ENCODE results near the gene CRB1.
"Not testable (repeated sequence)": the region's sequence is repeated elsewhere in the genome, so short reads cannot be mapped to it uniquely, and the experiment has no call there.

Gene CRB1

GRCh38 chr1:197402189-197402588 is 134.1 kb downstream of the CRB1 start:
- no peak for DNase-seq

DNA sequence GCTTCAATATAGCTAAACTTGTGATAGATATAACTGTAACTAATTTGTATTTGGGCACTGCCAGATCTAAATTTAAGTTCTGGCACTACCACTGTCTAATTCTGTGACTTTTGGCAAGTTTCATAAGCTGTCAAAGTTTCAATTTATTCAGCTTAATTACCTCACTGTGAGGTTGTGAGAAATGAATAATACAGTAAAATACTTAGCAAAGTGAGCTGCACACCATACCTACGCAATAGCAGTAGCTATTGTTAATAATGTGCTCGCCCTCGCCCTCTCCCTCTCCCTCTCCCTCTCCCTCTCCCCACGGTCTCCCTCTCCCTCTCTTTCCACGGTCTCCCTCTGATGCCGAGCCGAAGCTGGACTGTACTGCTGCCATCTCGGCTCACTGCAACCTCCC is 136.7 kb downstream of the CRB1 start:
- not testable (repeated sequence) for DNase-seq

- not testable (repeated sequence) for DNase-seq
Measured at GRCh38 chr1:197405614-197406013, 137.6 kb downstream of the CRB1 start.

DNA sequence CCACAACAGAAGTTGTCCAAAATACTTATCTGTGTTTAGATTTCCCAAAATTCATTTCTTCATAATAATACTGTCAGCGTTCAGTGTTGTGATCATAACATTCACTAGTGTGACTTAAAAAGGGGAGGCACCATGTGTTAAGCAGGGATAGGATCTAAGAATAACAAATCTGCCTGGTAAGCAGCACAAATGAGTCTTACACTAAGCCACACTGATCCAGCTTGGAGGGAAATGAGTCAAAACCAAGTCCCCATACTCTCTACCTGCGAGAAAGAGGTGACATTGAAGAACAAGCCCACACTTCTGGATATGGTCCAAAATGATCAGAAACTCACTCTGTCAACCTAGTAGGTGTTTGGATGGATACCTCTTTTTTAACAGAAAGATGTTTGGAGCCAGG is 145.5 kb downstream of the CRB1 start:
- no peak for DNase-seq

- DNase-seq, result no peak
Measured at GRCh38 chr1:197415221-197415620, 147.2 kb downstream of the CRB1 start.

DNA sequence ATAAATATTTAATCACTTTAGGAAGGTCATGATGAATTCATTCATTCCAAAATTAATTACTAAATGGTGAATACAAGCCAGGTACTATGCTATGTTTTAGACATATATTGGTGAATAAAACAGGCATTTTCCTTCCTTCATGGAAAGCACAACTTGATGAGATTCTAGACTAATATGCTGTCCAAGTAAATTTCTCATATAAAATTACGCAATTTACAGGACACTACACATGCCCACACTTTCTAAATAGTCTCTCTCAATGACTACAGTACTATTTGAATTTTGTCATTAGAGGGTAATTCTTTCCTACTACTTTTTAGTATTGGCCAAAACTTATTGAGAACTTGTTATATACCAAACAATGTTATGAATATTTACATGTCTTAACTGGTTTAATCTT is 150.6 kb downstream of the CRB1 start:
- no peak for DNase-seq

GRCh38 chr1:197422993-197423392 is 154.9 kb downstream of the CRB1 start:
- no peak for DNase-seq

GRCh38 chr1:197424380-197424779 is 156.3 kb downstream of the CRB1 start:
- no peak for DNase-seq

- DNase-seq, result no peak
Measured at GRCh38 chr1:197429372-197429771, 161.3 kb downstream of the CRB1 start.

- DNase-seq, result no peak
Measured at GRCh38 chr1:197435224-197435623, 167.2 kb downstream of the CRB1 start.

DNA sequence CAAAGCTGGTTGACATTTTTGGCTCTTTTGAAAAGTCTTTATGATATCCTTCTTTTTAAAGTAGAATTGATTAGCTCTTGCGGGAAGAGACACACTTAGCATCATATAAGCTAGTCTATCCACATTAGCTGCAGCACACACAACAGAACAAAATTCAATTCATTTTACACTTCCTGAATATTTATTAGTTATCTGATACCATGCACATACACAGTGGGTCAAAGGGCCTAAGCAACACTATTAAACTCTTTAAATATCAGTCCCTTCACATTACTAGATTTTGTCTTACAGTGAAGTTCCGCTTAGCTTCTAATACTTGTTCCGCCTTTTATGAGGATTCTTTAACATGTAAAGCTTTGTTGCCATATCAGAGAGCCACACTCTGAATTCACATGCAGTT is 169.5 kb downstream of the CRB1 start:
- DNase-seq, result no peak

DNA sequence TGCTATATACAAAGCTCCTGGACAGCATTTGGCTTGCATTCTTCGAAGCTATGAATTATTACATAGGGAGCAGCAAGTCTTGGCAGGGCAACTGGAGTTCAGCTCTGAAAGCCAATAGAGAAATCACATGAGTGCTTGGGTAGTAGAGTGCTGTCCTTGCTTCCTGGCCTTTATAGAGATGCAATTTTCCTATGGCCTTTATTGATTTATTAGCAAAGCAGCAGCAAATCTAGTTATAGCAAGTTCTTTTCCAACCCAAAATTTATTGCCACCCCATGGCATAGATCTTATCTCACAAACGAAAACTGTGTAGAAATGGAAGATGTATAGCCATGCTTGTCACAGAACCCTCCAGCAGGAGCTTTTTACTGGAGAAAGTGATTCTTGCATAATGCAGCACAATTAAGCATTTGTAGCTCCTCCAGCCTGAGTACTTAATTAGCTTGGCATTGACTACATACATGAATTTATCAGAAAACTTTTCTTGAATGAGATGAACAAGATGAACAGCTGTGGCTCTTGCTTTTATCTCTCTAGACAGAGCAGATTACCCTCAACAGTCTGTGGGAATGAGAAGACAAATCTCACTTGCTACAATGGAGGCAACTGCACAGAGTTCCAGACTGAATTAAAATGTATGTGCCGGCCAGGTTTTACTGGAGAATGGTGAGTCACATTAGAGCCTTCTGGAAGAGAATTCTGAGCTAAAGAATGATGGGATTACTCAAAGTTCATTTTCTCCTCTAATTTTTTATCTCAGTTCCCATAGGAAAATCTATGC is 170.1 kb downstream of the CRB1 start:
- no peak for DNase-seq

DNA sequence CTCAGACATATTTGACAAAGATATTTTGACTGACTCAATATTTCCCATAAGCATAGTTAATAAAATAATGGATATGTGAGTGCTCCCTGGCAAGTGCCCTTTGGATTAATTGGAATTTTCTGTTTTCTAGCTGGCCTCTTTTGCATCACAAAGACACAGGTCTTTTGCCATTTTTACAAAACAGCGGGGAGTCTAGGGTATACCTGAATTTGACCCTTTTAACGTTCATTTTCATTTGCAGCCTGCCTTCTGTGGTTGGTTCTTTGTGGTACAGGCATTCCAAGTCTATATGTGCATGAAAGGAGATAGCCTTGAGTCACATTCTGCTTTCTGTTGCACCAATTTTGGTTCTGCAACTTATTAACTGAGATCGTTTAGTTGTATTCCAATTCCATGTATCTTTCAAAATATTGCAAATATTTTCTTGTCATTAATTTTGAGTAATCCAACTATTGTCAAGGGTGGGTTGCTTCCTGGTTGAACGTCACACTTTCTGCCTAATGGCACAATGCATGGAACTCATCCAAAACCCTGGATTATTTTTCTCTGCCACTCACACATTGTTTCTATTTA is 171.7 kb downstream of the CRB1 start:
- no peak for DNase-seq

GRCh38 chr1:197440715-197441114 is 172.7 kb downstream of the CRB1 start:
- DNase-seq, result no peak

- no peak for DNase-seq
Measured at GRCh38 chr1:197441999-197442414, 174.0 kb downstream of the CRB1 start.

DNA sequence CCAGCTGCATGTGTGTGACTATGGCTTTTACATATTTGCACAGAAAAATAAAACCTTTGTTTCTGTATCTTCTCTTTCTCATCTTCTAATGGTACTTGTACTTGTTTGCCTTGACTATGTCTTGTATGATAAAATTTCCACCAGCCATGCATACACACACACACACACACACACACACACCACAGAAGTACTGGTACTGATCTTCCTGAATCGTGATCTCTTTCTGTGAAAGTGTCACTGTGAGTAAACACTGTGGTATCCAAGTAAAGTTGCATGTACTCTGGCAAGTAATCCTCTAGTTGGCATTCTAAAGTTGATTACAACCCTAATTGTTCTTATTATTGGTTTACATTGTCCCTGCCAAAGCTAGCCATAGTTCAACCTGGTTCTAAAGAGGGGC is 176.7 kb downstream of the CRB1 start:
- DNase-seq, result no peak

DNA sequence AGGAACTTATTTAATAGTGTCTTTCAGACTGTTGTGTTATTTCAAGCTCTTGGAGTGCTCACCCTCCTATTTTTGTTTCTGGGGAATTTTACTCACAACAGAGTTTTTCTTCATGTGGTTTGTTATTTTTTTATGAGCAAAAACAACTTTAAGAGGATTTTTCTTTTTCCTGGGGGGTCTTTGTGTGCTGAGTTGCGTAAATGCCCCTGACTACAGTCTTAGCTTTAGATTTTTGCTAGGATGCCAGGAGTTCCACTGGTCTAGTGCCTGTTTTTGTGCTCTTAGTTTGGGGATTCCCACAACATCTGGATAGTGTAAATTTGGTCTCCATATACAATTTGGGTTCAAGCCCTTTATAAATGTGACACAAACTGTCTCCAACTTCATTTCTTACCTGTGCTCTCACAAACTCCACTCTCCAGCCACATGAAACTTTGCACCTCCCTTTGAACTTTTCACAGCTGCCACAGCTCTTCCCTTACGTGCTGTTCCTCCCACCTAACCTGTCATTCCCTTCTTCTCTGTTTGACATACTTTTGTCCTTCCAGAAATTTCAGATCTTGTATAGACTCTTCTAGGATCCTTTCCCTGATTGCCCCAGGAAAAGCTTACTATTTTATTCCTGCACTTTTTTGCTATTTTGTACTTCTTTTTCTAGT is 180.2 kb downstream of the CRB1 start:
- DNase-seq, result no peak

GRCh38 chr1:197451381-197451780 is 183.3 kb downstream of the CRB1 start:
- no peak for DNase-seq

DNA sequence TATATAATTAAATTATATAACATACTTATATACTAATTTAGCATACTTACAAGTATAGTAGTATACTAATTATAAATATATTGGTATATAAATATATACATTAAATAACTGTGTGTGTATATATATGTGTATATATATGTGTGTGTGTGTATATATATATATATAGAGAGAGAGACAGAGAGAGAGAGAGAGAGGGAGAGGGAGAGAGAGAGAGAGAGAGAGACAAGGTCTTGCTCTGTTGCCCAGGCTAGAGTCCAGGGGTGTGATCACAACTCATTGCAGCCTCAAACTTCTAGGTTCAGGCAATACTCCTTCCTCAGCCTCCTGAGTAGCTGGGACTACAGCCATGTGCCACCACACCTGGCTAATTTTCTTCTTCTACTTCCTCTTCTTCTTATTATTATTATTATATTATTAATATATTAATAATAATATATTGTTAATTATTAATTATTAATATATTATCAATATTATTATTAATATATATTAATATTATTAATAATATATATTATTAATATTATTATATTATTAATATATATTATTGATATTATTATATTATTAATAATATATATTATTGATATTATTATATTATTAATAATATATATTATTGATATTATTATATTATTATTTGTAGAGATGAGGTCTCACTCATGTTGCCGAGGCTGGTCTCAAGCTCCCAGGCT is 185.5 kb downstream of the CRB1 start:
- DNase-seq, result no peak

DNA sequence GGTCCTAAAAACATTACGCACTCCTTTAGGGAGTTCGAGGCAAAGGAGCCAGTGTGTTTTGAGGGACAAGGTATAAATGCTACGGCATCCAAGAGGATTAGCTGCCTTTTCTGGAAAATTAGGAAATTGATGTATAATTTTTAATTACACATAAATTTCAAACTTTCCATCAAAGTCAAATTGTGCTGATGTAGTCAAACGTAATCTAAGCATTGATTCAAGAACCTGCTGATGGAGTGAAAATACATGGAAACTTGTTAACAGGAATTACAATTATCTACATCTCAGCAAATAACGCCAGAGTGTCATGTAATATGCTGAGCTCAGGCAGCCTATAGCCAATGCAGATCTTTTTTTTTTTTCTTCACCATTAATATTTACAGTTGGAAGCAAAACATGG is 194.5 kb downstream of the CRB1 start:
- no peak for DNase-seq

- no peak for DNase-seq
Measured at GRCh38 chr1:197463142-197463541, 195.1 kb downstream of the CRB1 start.

DNA sequence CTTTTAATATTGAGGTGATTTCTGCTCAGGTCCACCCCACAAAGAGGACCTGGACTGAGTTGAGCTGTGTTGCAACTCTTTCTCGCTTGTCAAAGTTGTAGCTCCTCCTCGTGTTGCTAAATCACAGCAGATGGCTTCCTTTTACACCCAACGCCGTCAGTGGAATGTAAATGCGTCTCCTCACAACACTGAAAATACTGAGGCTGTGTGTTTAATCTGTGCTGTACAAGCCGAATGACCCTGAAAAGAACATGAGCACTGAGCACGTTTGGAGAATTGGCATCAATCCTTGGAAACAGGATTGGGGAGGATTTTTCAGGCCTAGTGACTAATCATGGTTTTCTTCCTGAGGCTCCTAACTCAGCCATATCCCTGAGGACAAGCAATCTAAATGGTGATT is 196.0 kb downstream of the CRB1 start:
- peak; percentile 81 for DNase-seq

DNA sequence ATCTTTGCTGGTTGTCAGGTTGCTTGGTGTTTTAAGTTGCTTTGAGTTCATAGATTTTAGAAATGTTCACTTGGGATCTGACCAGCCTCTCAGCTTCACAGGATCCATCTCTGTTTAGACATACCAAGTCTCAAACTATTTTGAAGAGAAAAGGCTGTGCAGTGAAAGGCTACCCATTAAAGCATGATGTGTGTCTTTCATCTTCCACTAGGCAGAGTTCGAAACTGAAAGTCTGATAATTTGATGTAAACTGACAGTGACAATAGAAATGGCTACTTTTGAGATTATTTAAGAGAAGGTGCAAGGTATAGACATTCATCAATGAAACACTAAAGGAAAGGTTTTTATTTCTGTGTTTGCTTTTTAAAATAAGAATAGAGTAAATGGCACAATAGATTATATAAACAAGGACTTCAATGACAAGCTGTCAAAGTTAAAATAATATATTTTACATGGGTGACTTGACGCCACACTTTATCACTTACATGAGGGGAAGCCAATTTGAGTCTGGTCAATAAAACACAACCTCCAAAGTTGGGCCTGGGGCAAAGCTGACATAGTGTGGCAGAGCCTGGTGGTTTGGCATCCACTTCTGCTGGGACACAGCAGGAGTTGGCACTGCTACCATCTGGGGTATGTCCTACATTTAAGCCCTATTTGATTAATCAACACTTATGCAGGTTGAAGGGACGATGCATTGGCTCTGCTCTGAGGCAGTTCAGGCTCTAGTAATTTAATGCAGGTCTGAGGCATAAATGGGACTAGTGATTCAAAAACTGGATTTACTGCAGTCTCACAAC is 197.7 kb downstream of the CRB1 start:
- no peak for DNase-seq
